GM19467 (cell line): ENCODE measurements around the gene BOD1L1.
"Not testable (repeated sequence)": the region's sequence is repeated elsewhere in the genome, so short reads cannot be mapped to it uniquely, and the experiment has no call there.

Experiments
- ATAC-seq: cut with Tn5 transposase; IDR thresholded peaks from one replicate; pipeline ENCODE4 v1.9.1; 2021; ENCODE audit warnings: mild to moderate bottlenecking, moderate library complexity; ENCODE audit not compliant: unreplicated experiment

Gene BOD1L1

DNA sequence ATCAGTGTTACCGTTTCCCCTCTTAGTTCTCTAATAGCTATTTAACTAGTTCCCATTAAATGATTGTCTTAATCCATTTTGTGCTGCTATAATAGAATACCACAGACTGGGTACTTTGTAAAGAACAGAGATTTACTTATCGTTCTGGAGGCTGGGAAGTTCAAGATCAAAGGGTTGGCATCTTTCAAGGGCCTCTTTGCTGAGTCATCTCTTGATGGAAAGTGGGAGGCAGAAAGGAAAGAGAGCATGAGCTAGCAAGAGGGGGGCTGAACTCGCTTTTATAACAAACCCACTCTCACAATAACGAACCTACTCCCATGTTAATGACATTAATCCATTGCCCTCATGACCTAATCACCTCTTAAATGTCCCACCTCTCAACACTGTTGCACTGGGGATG is 65.9 kb downstream of the BOD1L1 start:
- ATAC-seq = no peak

DNA sequence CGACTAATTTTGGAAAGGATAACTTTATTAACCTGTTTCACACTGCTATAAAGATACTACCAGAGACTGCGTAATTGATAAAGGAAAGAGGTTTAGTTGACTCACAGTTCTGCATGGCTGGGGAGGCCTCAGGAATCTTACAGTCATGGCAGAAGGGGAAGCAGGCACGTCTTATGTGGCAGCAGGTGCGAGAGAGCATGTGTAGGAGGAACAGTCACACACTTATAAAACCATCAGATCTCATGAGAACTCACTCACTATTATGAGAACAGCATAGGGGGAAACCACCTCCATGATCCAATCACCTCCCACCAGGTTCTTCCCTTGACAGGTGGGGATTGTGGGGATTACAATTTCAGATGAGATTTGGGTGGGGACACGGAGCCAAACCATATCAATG is 67.4 kb downstream of the BOD1L1 start:
- not testable (repeated sequence) for ATAC-seq

DNA sequence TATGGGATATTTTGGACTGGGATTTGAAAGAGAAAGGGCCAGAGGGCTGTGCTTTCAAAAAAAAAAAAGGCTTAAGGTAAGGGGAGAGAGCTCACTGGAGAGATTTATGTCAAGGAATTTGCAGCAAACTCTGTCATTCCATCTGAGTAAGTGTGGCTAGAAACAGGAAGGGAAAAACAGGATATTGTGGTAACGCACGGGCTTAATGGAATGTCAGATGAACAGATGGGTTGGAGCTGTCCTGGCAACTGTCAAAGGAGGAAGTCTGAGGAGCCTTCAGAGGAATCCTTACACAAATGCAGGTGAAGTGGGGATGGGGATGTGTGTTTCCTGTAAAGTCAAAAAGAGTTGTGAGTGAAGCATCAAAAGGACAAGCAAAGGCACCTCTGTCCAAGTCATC is 68.1 kb downstream of the BOD1L1 start:
- ATAC-seq = no peak

DNA sequence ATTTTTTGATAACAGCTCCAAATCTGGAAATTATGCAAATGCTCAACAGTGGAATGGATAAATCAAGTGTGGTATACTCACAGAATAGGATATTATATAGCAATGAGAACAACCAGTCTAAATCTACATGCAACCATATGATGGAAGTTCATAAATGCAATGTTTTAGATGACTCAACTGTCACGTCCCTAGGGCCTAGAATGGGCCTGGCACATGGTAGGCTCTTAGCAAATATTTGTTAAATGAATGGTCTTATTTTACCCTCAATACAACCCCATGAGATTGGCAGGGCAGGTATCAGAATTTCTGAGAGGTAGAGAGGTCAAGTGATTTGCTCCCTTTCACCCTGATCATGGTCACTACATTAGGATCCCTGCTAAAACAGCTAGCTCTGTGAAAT is 68.6 kb downstream of the BOD1L1 start:
- no peak for ATAC-seq

DNA sequence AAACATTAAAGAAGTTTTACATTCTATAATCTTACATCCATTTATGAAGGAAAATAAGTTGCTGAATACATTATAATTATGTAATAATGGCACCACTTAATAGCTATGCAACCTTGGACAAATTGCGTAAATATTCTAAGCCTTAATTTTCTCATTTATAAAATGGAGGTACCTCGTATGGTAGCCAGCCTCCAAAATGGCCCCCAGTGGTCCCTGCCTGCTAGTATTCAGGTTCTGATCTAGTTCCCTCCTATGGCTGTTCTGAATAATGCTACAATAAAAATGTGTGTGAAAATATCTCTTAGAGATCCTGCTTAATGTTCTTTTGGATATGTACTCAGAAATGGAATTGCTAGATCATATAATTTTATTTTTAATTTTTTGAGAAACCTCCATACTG is 72.2 kb downstream of the BOD1L1 start:
- ATAC-seq = no peak

DNA sequence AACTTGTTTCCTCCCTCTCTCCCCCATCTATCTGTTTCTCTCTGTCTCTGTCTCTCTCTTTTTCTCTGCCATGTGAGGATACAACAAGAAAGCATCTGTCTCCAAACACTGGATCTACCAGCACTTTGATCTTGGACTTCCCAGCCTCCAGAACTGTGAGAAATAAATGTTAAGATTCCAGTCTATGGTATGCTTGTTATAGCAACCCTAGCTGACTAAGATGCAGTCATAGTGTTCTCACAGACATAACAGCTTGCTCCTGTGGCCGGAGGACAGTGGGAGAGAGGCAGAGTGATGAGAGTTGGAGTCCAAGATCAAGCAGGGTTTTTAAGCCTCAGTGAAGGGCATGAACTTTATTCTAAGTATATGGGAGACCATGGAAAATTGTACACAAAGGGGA is 74.4 kb downstream of the BOD1L1 start:
- ATAC-seq = no peak

DNA sequence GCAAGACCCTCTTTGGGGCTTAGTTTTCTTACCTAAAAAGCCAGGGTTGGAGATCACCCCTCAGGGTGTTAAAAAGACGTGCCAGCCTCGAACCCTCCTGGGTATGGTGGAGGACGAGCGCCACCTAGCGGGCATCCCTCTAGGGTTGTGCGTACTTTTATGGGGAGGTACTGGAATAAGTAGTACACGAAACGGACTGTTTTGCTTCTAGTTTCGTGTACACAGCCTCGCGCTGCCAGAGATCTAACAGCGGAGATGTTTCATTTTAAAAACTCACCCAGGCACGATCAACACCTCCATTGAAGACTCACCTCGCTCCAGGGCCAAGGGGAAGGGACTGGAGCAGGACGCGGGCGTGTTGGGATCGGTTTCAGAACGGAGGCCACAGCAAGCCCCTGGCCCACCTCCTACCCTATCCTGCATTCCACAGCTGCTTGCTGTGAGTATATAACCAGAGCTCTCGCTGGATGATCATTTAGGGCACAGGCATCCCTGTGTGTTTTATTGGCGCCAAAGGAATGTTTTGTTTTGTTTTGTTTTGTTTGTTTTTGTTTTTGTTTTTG is 78.5 kb downstream of the BOD1L1 start:
- ATAC-seq = peak; percentile 81

DNA sequence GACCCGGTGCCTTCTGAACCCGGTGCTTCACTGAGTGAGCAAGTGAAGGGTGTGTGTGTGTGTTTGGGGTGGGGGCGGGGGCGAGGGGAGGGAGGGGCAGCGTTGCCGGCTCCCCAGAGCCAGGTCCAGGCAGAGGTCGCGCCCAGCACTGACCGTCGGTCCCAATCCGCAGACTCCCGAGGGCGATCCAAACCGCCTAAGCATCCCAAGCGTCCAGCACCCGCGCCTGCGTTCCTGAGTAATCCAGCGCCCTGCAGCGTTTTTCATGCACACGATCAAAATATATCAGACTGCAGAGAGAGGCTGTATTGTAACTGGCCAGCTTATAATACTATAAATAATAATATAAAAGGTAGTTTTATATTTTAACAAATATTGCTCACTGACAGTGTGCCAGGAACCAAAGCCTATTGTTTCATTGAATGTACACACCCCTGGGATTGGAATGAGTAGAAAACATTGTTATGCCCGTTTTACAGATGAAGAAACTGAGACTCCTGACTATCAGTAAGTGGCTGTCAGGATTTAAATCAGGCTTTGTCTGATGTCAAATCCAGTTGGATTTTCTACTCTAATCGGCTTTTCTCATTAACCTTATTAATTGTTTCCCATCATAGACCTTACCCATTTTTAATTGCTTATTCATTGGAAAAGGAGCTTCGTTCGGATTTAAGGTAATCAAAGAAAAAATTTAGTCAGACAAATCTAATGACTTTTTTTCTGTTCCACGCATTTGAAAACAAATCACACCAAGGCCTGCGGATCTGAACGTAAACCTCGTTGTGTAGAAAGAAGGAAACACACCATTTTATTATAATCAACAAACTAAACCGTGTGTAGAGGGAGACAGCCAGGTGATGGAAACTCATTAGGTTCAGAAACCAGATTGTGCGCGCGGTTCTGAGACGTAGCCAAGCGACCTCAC is 79.2 kb downstream of the BOD1L1 start:
- ATAC-seq = peak; percentile 3

DNA sequence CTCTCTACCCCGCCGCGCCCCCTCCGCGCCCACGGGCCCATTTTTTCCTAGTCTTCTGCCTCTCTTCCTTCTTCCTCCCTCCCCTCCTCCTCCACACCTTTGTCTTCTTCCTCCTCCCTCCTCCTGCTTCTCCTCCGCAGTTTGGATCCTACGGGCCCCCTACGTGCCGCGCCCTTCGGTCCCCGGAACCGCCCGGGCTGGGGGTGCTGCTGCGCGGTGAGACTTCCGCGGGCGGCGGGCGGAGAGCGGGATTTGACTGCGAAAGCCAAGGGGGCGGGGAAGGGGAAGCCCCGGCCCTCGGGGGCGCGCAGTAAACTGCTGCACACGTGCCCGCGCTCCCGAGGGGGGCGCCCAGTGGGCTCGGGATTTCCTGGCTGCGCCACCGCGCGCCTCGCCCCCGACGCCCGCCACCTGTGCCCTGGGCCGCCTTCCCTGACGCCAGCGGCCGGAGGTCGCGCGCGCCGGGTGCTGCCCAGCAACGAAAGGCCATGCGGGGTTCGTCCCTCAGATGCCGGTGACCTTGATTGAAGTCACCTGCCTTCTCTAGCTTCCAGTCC is 80.0 kb downstream of the BOD1L1 start:
- ATAC-seq = no peak

DNA sequence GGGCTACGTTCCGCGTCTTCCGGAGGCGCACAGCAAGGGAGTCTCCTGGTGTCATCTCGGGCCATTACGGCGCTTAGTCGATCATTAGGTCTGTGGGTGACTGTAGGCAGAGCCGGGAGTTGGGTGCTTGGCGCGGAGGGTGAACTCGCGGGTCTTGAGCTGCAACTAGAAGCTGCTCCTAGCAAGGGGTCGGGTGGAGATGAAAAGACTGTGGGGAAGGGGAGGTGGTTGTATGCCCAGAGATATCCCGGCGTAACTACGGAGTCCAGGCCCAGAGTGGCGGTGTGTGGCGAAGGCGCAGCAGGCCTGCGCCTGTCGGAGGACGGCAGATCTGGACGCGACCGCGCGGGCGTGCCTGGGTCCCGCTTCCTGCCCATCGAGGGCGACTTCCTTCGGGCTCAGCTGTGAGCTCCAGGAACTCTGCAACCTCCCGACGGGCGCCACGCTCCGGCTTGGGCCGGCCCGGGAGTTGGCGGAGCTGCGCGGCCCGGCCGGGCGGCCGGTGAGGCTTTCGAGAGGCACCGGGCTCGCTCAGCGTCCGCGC is 80.5 kb downstream of the BOD1L1 start:
- no peak for ATAC-seq

DNA sequence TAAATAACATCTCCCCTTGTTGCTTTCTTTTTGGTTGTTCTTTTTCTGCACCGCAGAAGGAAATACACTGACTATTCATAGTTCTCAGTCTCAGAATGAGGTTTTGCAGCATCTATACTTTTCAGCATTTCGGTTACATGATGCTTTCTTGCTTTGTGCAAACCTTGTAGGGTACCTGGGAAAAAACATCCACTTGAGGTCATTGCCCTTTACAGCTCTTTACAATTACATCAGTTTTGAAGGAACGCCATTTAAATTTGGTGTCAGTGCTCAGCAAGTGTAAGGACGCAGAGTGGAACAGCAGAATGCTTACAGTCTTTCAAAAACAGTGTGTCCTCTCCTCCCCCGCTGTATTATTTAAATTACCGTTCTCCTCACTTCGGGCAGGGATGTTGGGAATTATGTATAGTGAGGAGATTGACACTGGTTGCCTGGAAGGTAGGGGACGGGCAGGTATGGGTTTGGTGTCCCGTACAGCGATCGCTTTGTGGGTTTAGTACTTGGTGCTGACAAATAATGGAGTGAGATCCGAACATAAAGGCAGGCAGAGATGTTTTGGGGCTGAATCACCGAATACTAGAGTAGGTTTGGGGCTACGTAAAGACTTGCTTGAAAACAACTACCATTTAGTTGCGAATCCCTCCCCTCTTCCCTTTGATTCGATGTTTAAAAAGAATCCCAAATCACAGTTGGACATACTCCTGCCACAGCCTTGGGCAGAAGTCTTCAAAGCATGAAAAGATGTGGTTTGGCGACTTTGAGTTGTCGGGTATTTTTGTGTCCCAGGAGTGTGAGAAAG is 81.2 kb downstream of the BOD1L1 start:
- no peak for ATAC-seq

DNA sequence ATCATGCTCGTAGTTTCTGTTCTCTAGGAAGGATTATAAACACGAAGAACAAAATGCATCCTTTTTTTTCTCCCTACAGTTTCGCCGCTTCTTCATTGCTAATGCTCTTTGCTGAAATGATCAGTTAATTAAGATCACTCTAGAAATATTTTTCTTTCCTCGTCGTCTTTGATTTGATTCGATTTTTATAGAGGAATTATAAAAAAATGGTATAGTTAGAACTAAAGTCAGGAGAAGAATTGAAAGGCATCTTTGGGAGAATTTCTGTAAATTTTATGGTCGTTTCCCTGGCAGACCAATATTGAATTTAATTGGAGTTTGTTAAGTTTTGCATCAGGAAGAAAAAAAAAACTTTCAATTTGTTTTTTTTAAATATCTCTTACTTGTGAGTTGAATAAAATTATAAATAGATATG is 82.1 kb downstream of the BOD1L1 start:
- ATAC-seq = no peak

DNA sequence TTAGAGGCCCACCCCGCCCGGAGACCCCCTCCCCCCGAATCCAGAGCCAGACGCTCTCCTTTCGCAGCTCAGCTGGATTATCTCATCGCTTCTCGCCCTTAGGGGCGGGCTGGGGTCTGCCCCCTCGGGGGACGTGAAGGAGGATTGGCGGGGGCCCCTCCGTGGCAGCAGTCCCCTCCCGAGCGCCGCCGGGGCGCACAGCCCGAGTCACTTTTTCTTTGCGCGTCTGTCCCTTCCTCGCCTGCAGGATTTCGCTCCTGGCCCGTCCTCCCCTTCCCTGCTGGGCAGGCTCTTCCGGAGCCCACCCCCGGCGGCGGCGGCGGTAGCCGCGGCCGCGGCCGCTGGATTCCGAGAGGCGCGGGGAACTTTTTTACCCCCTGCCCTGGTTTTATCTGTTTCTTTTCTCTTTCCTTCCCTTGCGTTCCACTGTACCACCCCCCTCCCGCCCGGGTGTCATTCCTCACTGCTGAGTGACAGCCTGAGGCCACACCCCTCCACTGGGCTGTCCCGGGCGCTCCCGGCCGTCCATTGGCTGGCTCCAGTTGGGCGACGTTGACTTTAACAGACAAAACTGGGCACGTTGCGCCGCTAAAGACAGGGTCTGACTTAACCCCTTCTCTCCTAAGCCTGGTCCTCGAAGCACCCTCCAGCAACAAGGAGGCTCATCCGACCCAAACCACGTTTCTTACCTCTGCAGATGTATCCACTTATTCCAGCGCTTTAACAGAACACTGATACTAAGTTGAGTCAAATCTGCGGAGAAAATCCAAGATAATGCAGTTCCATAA is 82.7 kb downstream of the BOD1L1 start:
- peak; percentile 42 for ATAC-seq

DNA sequence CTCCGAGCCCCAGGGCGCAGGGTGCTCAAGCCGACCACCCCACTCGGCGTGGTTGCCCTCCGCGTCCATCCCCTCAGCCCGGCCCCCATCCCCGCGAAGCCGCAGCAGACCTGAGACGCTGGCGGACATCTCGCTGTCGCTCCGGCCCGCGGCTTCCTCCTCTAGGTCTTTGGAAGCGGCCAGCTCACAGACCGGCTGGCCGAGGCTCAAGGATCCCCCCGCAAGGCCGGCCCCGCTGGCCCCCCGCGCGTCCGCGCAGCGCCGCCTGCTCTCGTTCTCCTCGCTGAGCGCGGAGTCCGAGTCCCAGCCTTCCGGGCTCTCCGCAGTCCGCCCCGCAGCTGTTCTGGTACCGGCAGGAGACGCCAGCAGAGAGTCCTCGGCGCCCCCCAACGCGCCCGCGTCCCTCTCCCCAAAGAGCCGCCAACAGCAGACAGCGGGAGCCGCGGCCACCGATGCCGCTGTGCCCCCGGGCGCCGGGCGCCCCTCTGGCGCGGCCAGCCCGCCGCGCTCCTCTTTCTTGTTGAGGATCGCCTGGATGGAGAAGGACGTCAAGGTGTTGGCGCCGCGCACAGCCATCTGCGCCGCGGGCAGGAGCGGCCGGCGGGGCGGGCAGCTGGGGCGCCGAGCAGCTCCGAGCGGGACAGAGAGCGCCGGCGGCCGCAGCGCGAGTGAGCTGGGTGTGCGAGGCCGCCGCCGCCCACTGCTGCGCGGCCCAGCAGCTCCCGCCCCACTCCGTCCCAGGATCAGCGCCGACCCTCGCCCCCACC is 83.5 kb downstream of the BOD1L1 start, which contains the start of gene NKX3-2:
NKX3-2 (minus strand) TSS at position 670 of the 767 bp plus-strand sequence; CDS start at position 576, 94 bp downstream.
- ATAC-seq = no peak

DNA sequence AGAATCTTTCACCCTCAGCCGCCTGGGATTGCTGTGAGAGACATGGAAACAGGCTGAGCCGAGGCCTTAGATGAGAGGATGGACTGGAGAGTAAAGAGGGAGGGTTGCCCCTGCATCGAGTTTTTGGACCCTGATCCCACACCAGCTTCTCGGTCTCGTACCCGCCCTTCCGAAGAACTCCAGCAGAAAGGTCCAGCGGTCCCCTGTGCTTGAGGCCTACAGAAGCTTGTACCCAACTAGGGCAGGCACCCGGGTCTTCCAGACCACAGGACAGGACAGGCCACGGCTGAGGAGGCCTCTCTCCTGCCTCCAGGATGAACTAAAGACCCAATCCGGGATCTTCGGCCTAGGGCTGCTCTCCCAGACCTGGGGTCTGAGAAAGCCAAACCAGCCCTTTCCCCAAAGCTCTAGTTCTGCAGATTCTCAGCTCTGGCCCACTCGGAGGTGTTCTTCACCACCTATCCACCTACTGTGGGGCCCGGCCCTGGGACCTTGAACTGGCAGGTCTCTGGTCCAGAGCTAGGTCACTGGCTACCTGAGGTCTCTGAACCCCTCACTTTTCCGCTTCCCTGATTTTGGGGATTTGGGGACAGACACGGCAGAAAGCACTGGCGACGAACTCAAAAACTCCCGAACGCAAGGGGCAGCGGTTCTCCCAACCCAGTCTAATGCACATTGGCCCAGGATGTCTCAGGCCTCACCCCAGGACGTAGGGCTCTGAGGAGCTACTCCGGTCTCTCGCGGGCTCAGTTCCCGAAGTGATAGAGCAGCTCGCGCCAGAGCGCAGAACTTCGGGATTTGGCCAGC is 84.3 kb downstream of the BOD1L1 start:
- no peak for ATAC-seq

DNA sequence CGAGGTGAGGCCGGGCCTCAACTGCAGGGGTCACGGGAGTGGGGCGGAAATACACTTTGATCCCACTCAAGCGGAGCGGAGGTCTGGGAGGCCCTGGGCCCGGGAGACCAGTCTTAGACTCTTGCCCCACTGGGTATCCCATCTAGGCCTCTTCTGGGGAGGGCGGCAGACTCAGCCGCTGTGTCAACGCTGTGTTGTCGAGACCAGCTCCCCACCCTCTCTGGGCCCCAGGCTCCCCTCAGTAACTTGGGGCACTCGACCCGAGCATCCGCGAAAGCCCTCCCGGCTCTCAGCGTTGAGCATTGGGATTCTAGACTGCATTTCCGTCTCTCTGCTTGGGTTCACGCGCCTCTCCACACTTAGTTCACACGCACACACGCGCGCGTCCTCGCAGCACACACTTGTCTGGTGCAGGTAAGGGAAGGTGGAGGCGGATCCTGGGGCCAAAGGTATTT is 84.9 kb downstream of the BOD1L1 start:
- ATAC-seq = no peak

DNA sequence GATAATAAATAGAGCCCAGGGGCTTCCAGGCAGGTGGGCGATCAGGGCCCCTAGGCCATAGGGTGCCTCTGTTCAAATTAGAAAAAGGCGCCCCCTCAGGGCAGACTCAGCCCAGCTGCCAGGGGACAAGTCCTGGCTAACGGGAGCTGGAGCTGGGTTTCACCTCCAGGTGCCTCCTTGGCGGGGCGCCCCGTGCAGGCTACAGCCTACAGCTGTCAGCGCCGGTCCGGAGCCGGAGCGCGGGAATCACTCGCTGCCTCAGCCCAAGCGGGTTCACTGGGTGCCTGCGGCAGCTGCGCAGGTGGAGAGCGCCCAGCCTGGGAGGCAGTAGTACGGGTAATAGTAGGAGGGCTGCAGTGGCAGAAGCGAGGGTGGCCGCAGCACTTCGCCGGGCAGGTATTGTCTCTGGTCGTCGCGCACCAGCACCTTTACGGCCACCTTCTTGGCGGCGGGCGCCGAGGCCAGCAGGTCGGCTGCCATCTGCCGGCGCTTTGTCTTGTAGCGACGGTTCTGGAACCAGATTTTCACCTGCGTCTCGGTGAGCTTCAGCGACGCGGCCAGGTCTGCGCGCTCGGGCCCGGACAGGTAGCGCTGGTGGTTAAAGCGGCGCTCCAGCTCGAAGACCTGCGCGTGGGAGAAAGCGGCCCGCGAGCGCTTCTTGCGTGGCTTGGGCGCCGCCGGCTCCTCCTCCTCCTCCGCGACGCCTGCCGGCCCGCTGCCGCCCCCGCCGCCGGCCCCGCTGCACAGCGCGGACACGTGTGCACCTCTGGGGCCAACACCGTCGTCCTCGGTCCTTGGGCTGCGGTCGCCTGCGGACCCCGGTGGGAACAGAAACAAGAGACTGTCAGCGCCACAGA is 85.6 kb downstream of the BOD1L1 start:
- no peak for ATAC-seq
